Osteocyte (in vitro differentiated cells): ENCODE data around the gene PROS1. TPM values are rescaled to one million over a fixed set of nuclear protein-coding genes. Genes with fewer than 3 reads are reported as not detected.

Experiments used
- DNase-seq: peaks from one replicate; pipeline ENCODE4 v3.0.0; 2021; ENCODE audit warnings: mixed read lengths; ENCODE audit not compliant: unreplicated experiment; ENCODE audit errors: extremely low spot score
- H3K27ac Mint-ChIP-seq: one replicate; pipeline ENCODE4 v1.8.0; 2021; ENCODE audit warnings: mild to moderate bottlenecking, mixed read lengths; ENCODE audit not compliant: unreplicated experiment
- H3K27me3 Mint-ChIP-seq: one replicate; pipeline ENCODE4 v1.8.0; 2021; ENCODE audit warnings: mixed read lengths; ENCODE audit not compliant: unreplicated experiment
- H3K36me3 Mint-ChIP-seq: one replicate; pipeline ENCODE4 v1.8.0; 2021; ENCODE audit warnings: mixed read lengths; ENCODE audit not compliant: unreplicated experiment
- H3K4me1 Mint-ChIP-seq: one replicate; pipeline ENCODE4 v1.8.0; 2021; ENCODE audit warnings: mixed read lengths; ENCODE audit not compliant: unreplicated experiment
- H3K4me3 Mint-ChIP-seq: one replicate; pipeline ENCODE4 v1.8.0; 2021; ENCODE audit warnings: mild to moderate bottlenecking, moderate library complexity, mixed read lengths; ENCODE audit not compliant: unreplicated experiment
- H3K9me3 Mint-ChIP-seq: one replicate; pipeline ENCODE4 v1.8.0; 2021; ENCODE audit warnings: mixed read lengths; ENCODE audit not compliant: unreplicated experiment
- CTCF ChIP-seq: fragments of 200-600 bp; sonication (generic); IDR thresholded peaks from 2 replicates; pipeline ENCODE4 v1.5.0; 2021; ENCODE audit warnings: antibody characterized with exemption, mild to moderate bottlenecking, moderate library complexity
- total RNA-seq: library from RNA; stranded (reverse); gene quantifications from 2 replicates; pipeline ENCODE4 v1.2.1, GENCODE V29; 2021

PROS1 gene
- total RNA-seq, 1 donor from 2014 or later: 18.5 TPM

DNA sequence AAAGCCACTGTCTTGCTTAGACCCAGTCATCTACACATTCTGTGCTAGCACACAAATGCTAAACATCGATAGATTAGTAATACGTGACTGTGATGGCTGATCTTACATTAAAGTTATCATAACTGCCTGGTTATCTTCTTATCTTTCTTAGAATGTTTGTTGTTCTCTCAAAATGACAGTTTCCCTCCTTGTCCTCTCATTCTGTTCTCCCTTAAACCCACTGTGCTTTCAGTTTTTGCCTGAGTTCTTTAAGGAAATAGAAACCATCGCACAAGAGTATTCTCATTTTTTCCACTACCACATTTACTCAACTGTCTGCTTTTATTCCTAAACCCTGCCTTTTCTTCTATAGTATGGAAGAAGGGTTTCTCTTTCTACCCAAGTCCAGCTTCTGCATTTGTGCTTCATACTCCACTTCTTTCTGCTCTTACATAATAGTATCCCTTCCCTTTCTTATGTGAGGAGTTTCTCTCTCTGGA is 37.6 kb upstream of the PROS1 start:
- no peak for TF ChIP-seq CTCF
- Mint-ChIP-seq H3K9me3 (no peaks in the 10 kb centered on the region), H3K27ac (no peak overlapping the region), H3K4me1 (no peaks in the 10 kb centered on the region), H3K4me3 (no peak overlapping the region), H3K27me3 (no peaks in the 10 kb centered on the region), H3K36me3 (peaks cover 9% of the 10 kb centered on the region)
- DNase-seq: no peak

GRCh38 chr3:94009608-94010007 is 35.9 kb upstream of the PROS1 start:
- no peak for DNase-seq
- TF ChIP-seq CTCF: no peak
- no peaks in the 10 kb centered on the region for H3K9me3 Mint-ChIP-seq
- H3K27me3 Mint-ChIP-seq: no peaks in the 10 kb centered on the region
- H3K27ac Mint-ChIP-seq: no peak overlapping the region
- no peaks in the 10 kb centered on the region for H3K4me1 Mint-ChIP-seq
- H3K4me3 Mint-ChIP-seq: no peak overlapping the region
- H3K36me3 Mint-ChIP-seq: peaks cover 2% of the 10 kb centered on the region

DNA sequence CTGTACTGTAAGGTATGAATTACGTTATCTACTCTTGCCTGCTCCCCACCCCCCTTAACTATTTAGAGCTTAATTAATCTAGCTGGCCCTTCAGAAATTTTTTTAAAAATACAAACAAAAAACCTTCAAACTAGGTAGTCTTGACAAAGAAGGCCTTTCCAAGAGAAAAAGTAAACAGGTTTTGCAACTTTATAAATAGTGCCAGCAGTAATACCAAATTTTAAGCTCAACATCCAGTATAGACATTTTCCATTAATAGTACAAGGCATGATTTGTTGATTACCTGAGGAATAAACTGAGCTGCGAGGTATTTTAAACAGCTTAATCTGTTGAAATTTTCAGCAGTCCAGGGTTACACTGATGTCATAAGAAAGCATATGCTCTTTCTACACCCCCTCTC is 34.6 kb upstream of the PROS1 start:
- H3K27ac Mint-ChIP-seq: no peak overlapping the region
- TF ChIP-seq CTCF: no peak
- no peak for DNase-seq
- H3K9me3 Mint-ChIP-seq: no peaks in the 10 kb centered on the region
- H3K36me3 Mint-ChIP-seq: no peaks in the 10 kb centered on the region
- no peak overlapping the region for H3K4me3 Mint-ChIP-seq
- no peaks in the 10 kb centered on the region for H3K27me3 Mint-ChIP-seq
- H3K4me1 Mint-ChIP-seq: peaks cover 2% of the 10 kb centered on the region

DNA sequence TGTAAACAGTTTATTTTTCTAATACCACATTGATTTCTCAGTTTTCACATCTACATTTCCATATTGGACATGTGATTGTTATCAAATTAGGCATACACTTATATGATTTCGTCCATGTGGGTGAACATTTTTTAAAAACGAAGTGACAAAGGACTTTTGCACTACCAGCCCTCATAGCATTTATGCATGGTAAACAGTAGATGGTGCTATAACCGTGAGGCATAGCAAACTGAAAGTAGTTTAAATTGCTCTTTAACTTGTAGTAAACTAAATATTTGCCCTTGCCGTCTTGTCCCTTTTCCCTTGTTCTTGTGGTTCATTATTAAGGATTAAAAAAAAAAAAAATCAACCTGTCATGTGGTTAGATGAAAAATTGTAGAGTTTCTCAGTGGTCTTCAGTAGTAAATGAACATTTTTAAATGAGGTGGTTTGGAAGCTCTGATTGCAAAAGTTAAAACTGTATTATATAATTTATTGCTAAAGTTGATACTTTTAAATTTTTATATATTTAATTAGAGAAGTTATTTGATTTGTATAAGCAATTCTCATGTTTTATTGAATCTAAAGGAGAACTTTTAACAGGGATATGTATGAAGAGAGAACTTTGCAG is 30.7 kb upstream of the PROS1 start:
- Mint-ChIP-seq H3K4me3 (peak overlapping the region; percentile 82), H3K9me3 (no peaks in the 10 kb centered on the region), H3K36me3 (no peaks in the 10 kb centered on the region), H3K4me1 (peaks cover 2% of the 10 kb centered on the region), H3K27me3 (no peaks in the 10 kb centered on the region), H3K27ac (peak overlapping the region; percentile 71)
- peak; percentile 88 for TF ChIP-seq CTCF
- DNase-seq: no peak

- Mint-ChIP-seq H3K27me3 (no peaks in the 10 kb centered on the region), H3K9me3 (no peaks in the 10 kb centered on the region), H3K4me3 (no peak overlapping the region), H3K36me3 (no peaks in the 10 kb centered on the region), H3K4me1 (peaks cover 2% of the 10 kb centered on the region), H3K27ac (no peak overlapping the region)
- no peak for DNase-seq
- TF ChIP-seq CTCF: no peak
These were observed 28.3 kb upstream of the PROS1 start for GRCh38 chr3:94001827-94002495.
